WERI-Rb-1 (cell line): ENCODE data around the gene UGT1A7.

Experiments used
- DNase-seq: peaks from one replicate; pipeline ENCODE4 v3.0.0-alpha.2; 2020
- H3K27ac ChIP-seq: fragments of 250-450 bp; sonication (Bioruptor Pico); 2 replicates; pipeline ENCODE4 v1.5.1; 2020; ENCODE audit warnings: mild to moderate bottlenecking, moderate library complexity
- H3K27me3 ChIP-seq: fragments of 250-450 bp; sonication (Bioruptor Pico); 2 replicates; pipeline ENCODE4 v1.5.1; 2021; ENCODE audit warnings: mild to moderate bottlenecking, low read depth, moderate library complexity; ENCODE audit not compliant: insufficient read depth, severe bottlenecking
- H3K36me3 ChIP-seq: fragments of 250-450 bp; sonication (Bioruptor Pico); 2 replicates; pipeline ENCODE4 v1.5.1; 2020; ENCODE audit warnings: mild to moderate bottlenecking, moderate library complexity
- H3K4me3 ChIP-seq: 2 replicates; pipeline ENCODE4 v1.5.1; 2011; ENCODE audit warnings: low read depth, mild to moderate bottlenecking, control low read depth, low read length
- H3K9me3 ChIP-seq: fragments of 250-450 bp; sonication (Bioruptor Pico); 2 replicates; pipeline ENCODE4 v1.5.1; 2021; ENCODE audit warnings: mild to moderate bottlenecking, moderate library complexity; ENCODE audit not compliant: severe bottlenecking
- TF ChIP-seq, protein P1 (sequence below): IDR thresholded peaks from 2 replicates; pipeline ENCODE4 v1.5.1; 2011; ENCODE audit warnings: low read depth, mild to moderate bottlenecking, control low read depth, inconsistent platforms, low read length

Gene UGT1A7

DNA sequence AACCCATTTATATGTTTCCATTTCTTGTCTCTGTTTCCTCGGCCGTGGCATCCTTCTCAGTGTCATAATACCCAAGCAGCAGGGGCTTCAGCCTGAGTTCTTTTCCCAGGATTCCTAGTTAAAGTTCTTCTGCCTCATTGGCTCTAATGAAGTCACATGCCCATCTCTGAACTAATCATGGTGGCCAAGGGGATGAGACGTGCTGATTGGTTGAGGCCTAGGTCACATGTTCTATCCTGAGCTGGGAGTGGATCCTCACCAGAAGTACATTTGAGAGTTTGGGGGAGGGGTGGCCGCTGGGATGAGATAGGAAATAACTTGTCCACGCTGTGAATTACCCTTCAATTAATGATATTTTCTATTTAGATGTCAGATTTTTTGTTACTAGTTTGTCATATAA lies 27.2 kb downstream of the UGT1A7 start:
- TF ChIP-seq, protein P1, sequence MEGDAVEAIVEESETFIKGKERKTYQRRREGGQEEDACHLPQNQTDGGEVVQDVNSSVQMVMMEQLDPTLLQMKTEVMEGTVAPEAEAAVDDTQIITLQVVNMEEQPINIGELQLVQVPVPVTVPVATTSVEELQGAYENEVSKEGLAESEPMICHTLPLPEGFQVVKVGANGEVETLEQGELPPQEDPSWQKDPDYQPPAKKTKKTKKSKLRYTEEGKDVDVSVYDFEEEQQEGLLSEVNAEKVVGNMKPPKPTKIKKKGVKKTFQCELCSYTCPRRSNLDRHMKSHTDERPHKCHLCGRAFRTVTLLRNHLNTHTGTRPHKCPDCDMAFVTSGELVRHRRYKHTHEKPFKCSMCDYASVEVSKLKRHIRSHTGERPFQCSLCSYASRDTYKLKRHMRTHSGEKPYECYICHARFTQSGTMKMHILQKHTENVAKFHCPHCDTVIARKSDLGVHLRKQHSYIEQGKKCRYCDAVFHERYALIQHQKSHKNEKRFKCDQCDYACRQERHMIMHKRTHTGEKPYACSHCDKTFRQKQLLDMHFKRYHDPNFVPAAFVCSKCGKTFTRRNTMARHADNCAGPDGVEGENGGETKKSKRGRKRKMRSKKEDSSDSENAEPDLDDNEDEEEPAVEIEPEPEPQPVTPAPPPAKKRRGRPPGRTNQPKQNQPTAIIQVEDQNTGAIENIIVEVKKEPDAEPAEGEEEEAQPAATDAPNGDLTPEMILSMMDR = no peak
- no peaks in the 10 kb centered on the region for H3K9me3 ChIP-seq
- H3K27me3 ChIP-seq = no peaks in the 10 kb centered on the region
- no peaks in the 10 kb centered on the region for H3K36me3 ChIP-seq
- H3K4me3 ChIP-seq = no peak overlapping the region
- no peak overlapping the region for H3K27ac ChIP-seq
- no peak for DNase-seq

DNA sequence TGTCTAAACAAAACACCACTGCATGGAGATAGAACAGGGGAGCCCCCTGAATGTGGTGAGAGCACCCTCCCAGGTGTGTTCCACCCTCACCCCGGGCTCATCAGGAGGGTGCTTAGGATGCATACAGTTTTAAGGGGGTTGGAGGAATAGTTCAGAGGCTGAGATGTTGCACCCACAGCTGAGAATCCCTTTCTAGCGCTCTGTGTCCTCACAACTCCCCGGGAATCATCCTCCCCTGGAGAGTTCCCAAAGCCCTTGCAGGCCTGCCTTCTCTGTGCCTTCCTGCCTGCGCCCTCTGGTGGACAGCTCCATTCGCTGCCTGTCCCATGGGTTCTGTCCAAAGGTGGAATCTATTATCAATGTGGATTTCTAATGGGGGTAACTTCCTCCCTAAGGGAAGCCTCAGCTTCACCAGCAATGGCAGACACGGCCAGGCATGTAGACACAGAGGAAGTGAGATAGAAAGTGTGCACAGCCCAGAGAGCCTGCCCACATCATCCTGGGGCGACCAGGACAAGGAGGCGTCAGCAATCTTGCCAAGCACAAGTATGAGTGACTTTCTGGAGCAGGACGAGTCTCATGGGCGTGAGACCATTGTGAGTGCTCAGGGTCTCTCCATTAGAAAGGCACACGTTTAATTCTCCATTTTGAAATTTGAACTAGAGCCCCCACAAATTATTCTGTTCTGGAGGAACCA lies 29.8 kb downstream of the UGT1A7 start:
- no peaks in the 10 kb centered on the region for H3K36me3 ChIP-seq
- no peaks in the 10 kb centered on the region for H3K27me3 ChIP-seq
- peak; percentile 90 for DNase-seq
- H3K4me3 ChIP-seq = no peak overlapping the region
- H3K27ac ChIP-seq = no peak overlapping the region
- no peaks in the 10 kb centered on the region for H3K9me3 ChIP-seq
- TF ChIP-seq, protein P1 = peak; percentile 84

DNA sequence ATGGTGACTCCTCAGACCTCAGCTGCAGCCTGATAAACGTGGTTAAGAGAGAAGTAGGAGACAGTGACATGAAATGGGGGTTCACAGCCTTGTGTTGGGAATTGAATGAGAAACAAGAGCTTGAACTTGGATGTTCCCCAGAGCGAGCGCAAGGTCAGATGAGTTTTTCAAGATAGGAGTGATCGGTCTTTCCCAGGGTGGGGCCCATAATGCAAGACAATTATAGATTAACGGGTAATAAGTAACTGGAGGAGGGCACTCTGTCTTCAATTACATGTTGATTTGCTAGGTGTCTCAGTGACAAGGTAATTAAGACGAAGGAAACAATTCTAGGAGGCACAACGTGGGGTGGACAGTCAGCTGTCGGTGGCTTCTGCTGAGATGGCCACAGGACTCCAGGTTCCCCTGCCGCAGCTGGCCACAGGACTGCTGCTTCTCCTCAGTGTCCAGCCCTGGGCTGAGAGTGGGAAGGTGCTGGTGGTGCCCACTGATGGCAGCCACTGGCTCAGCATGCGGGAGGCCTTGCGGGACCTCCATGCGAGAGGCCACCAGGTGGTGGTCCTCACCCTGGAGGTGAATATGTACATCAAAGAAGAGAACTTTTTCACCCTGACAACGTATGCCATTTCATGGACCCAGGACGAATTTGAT lies 31.0 kb downstream of the UGT1A7 start, which contains the start of gene UGT1A5:
Gene UGT1A5, plus strand, starts transcription at position 297 of the 651 bp plus-strand sequence. Its CDS starts 85 bp downstream, at position 382.
- TF ChIP-seq, protein P1 = no peak

DNA sequence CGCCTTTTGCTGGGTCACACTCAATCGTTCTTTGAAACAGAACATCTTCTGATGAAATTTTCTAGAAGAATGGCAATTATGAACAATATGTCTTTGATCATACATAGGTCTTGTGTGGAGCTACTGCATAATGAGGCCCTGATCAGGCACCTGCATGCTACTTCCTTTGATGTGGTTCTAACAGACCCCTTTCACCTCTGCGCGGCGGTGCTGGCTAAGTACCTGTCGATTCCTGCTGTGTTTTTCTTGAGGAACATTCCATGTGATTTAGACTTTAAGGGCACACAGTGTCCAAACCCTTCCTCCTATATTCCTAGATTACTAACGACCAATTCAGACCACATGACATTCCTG lies 31.5 kb downstream of the UGT1A7 start:
- H3K9me3 ChIP-seq = no peaks in the 10 kb centered on the region
- no peak overlapping the region for H3K27ac ChIP-seq
- TF ChIP-seq, protein P1 = no peak
- H3K36me3 ChIP-seq = no peaks in the 10 kb centered on the region
- no peak overlapping the region for H3K4me3 ChIP-seq
- no peak for DNase-seq
- no peaks in the 10 kb centered on the region for H3K27me3 ChIP-seq

More for the DNA sequence above, 31.0 kb downstream of the UGT1A7 start, which contains the start of gene UGT1A5:
- no peaks in the 10 kb centered on the region for H3K9me3 ChIP-seq
- no peak within 1 kb of the TSS for H3K27ac ChIP-seq
- no peak within 1 kb of the TSS for H3K4me3 ChIP-seq
- no peaks in the 10 kb centered on the region for H3K27me3 ChIP-seq
- DNase-seq = no peak
- H3K36me3 ChIP-seq = no peaks in the 10 kb centered on the region

DNA sequence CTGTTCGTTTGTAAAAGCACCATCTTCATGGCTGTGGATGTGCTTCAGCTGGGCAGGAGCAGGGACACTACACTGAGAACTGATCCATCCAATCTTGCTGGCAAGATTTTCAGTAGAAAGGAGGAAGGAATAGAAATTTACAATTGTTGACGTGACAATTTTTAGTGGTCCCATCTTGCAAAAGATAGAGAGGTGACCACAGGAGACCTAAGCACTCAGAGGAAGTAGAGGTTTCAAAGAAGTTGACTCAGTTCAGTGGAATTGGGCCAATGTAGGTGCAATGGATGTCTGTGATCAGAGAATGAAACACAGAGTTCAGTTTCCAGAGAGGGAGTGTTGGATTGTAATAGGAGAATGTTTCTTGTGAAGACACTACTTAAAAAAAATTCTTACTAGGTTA lies 32.4 kb downstream of the UGT1A7 start:
- TF ChIP-seq, protein P1 = no peak
- Histone ChIP-seq H3K36me3 (no peaks in the 10 kb centered on the region), H3K4me3 (no peak overlapping the region), H3K27me3 (no peaks in the 10 kb centered on the region), H3K27ac (no peak overlapping the region), H3K9me3 (no peaks in the 10 kb centered on the region)
- DNase-seq = no peak
